ENCODE data around the gene GRIFIN. TPM values are rescaled to one million over a fixed set of nuclear protein-coding genes. Genes with fewer than 3 reads are reported as not detected.

GRIFIN gene
- total and polyA plus RNA-seq, 4 donors: not detected

GRCh38 chr7:2499719-2500430 lies 23.7 kb upstream of the GRIFIN start:
- no peak for DNase-seq
- 91 to 94% methylated on average over 27 of the region's 27 CpGs for WGBS, 2 donors

GRCh38 chr7:2499181-2499580 lies 23.0 kb upstream of the GRIFIN start:
- 89 to 98% methylated on average over 6 to 7 of the region's 7 CpGs for WGBS, 2 donors
- TF ChIP-seq CTCF (IDR thresholded peaks at IDR 0.05; ENCODE audit: control extremely low read depth, extremely low read depth): no peak
- Histone ChIP-seq H3K36me3 (ENCODE audit: control insufficient read depth in 4 of 4, insufficient read depth in 4 of 4, low read length in 4 of 4) (no peaks in the 10 kb centered on the region), H3K27ac (ENCODE audit: low read depth in 1 of 2, low read length in 1 of 2) (no peak overlapping the region), H3K27me3 (ENCODE audit: control insufficient read depth in 3 of 3, insufficient read depth in 3 of 3, low read length in 2 of 3) (no peaks in the 10 kb centered on the region), H3K9ac (ENCODE audit: insufficient read depth in 1 of 2, low read length in 2 of 2) (no peak overlapping the region), H3K4me1 (ENCODE audit: control insufficient read depth in 5 of 5, insufficient read depth in 5 of 5, low read length in 5 of 5) (peaks cover 0 to 20% (median 0%) of the 10 kb centered on the region in 5 donors), H3K4me3 (no peak overlapping the region), H3K9me3 (ENCODE audit: control insufficient read depth in 4 of 4, insufficient read depth in 3 of 4, low read length in 3 of 4) (peaks cover 0 to 2% (median 0%) of the 10 kb centered on the region in 4 donors)
- no peak for DNase-seq
- ATAC-seq (ENCODE audit: insufficient read depth, low FRiP score): no peak

More at GRCh38 chr7:2499719-2500430, 23.7 kb upstream of the GRIFIN start:
- Histone ChIP-seq H3K9me3 (ENCODE audit: control insufficient read depth in 4 of 4, insufficient read depth in 3 of 4, low read length in 3 of 4) (peaks cover 0 to 2% (median 0%) of the 10 kb centered on the region in 4 donors), H3K9ac (ENCODE audit: insufficient read depth in 1 of 2, low read length in 2 of 2) (no peak overlapping the region), H3K36me3 (ENCODE audit: control insufficient read depth in 4 of 4, insufficient read depth in 4 of 4, low read length in 4 of 4) (no peaks in the 10 kb centered on the region), H3K27me3 (ENCODE audit: control insufficient read depth in 3 of 3, insufficient read depth in 3 of 3, low read length in 2 of 3) (no peaks in the 10 kb centered on the region), H3K27ac (ENCODE audit: low read depth in 1 of 2, low read length in 1 of 2) (no peak overlapping the region), H3K4me1 (ENCODE audit: control insufficient read depth in 5 of 5, insufficient read depth in 5 of 5, low read length in 5 of 5) (peaks cover 0 to 16% (median 0%) of the 10 kb centered on the region in 5 donors), H3K4me3 (no peak overlapping the region)
- ATAC-seq (ENCODE audit: insufficient read depth, low FRiP score): no peak
- TF ChIP-seq CTCF (IDR thresholded peaks at IDR 0.05; ENCODE audit: control extremely low read depth, extremely low read depth): no peak

GRCh38 chr7:2498708-2499107 lies 22.5 kb upstream of the GRIFIN start:
- ATAC-seq (ENCODE audit: insufficient read depth, low FRiP score) (no peak), DNase-seq (no peak)
- WGBS, 2 donors: 81 to 93% methylated on average over 6 of the region's 6 CpGs
- H3K9ac ChIP-seq (ENCODE audit: insufficient read depth in 1 of 2, low read length in 2 of 2): no peak overlapping the region
- TF ChIP-seq CTCF (IDR thresholded peaks at IDR 0.05; ENCODE audit: control extremely low read depth, extremely low read depth): no peak
- peaks cover 0 to 21% (median 4%) of the 10 kb centered on the region in 5 donors for H3K4me1 ChIP-seq (ENCODE audit: control insufficient read depth in 5 of 5, insufficient read depth in 5 of 5, low read length in 5 of 5)
- no peaks in the 10 kb centered on the region for H3K27me3 ChIP-seq (ENCODE audit: control insufficient read depth in 3 of 3, insufficient read depth in 3 of 3, low read length in 2 of 3)
- no peak overlapping the region for H3K4me3 ChIP-seq
- H3K9me3 ChIP-seq (ENCODE audit: control insufficient read depth in 4 of 4, insufficient read depth in 3 of 4, low read length in 3 of 4): peaks cover 0 to 2% (median 0%) of the 10 kb centered on the region in 4 donors
- no peak overlapping the region for H3K27ac ChIP-seq (ENCODE audit: low read depth in 1 of 2, low read length in 1 of 2)
- no peaks in the 10 kb centered on the region for H3K36me3 ChIP-seq (ENCODE audit: control insufficient read depth in 4 of 4, insufficient read depth in 4 of 4, low read length in 4 of 4)
